HPDE6-E6E7 (cell line): ENCODE measurements around the gene NSD1.

ENCODE experiments used
- DNase-seq: peaks from one replicate; pipeline ENCODE4 v3.0.0; 2011; ENCODE audit warnings: missing footprints; ENCODE audit errors: extremely low spot score

Gene NSD1

DNA sequence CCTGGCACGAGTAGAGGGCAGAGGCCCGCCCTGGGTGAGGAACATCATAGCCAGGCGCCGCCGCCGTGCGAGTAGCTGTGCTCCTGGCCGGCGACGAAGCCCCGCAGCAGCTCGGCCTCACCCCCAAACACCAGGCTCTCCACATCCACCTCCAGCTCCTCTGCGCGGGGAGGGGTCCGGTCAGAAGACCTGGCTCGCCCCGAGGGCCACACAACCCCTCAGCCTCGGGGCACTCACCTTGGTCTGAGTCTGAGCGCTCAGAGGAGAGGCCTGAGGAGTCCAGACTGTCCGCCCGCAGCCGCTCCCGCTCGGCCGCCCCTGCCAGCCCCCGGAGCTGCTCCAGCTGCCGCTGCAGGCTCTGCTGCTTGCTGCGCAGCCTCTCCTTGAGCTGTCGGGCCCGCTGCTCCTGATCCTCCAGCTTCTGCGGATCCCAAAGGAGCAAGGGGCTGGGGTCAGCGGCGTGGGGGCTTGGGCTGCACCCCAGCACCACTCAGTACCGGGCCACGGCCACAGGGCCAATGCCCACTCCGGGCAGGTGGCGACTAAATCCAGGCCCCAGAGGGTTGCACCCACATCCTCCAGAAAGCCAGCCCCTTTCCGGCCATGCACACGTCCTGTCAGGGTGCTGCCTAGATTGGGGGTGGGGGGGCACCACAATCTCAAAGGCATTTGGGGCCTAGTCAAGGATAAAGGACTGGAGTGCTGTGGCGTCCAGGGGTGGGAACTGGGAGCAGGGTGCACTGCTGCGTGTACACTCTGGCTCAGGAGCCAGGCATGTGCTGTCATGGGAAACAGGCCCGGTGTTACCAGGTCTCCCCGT, 174.2 kb downstream of the NSD1 start:
- DNase-seq = no peak

DNA sequence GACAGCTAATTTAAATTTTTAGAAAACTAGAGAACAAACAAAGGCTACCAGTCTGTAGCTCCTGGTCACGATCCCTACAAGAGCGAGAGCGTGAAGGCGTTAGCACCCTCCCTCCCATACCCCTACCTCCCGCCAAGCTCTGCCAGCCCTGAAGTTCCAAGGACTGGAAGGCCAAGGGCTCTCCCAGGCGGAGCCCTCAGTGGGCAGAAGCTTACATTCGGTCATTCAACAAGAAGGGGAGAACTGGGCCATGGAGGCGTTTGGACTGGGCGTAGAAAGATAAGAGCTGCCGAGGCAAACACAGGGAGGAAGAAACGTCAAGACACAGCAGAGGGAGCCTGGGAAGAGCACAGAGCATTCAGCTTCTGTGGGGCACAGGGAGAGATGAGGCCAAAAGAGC, 175.2 kb downstream of the NSD1 start:
- DNase-seq = no peak

DNA sequence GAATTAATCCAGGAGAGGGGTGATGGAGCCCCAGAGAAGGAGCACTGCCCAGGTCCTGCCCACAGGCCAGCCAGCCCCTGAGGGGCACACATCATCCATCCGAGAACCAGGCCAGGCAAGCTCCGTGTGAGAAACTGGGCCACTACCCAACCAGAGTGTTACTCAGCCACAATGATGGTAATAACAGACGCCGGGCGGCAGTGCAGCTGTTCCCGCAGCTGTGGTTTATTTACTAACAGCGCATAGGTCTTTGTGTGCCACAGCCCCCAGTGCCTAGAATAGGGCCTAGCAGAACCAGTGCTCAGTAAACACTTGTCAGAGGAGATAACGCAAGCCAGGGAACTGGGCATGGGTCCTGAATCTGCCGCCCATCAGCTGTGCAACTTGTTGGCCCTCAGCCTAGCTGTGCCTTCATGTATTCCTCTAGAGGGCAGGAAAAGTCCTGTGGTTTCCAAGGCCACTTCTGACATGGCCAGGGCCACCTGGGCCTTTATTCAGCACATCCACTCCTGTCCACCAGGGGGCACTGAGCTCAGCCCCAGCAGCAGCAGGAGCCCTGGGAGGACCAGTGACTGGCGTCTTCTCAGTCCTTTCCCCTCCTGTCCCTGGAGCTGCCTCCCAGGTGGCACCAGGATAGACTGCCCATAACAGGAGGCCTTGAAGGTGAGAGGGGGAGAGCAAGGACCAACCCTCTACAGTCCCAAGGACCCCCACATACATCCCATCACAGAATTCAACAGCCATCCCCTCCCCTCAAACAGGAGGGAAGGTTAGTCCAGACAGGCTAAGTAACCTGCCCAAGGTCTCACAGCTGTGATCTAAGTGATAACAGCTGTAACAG, 176.0 kb downstream of the NSD1 start:
- DNase-seq = peak; percentile 59

DNA sequence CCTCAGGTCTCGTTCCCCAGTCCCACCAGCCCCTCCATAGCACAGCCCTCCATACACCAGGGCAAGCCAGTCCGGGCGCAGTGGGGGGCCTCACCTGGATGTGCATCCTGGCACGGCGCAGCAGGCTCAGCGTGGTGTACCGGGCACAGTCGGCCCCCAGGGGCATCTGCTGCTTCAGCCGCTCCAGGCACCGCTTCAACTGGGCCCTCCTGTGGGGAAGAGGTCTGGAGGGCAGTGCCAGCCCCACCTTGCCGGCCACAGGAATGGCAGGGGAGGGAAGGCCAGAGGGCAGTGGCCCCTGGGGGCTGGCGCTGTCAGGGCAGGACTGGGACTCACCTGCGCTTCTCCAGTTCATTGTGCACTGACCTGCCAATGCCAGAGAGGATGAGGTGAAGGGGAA, 176.8 kb downstream of the NSD1 start:
- no peak for DNase-seq

DNA sequence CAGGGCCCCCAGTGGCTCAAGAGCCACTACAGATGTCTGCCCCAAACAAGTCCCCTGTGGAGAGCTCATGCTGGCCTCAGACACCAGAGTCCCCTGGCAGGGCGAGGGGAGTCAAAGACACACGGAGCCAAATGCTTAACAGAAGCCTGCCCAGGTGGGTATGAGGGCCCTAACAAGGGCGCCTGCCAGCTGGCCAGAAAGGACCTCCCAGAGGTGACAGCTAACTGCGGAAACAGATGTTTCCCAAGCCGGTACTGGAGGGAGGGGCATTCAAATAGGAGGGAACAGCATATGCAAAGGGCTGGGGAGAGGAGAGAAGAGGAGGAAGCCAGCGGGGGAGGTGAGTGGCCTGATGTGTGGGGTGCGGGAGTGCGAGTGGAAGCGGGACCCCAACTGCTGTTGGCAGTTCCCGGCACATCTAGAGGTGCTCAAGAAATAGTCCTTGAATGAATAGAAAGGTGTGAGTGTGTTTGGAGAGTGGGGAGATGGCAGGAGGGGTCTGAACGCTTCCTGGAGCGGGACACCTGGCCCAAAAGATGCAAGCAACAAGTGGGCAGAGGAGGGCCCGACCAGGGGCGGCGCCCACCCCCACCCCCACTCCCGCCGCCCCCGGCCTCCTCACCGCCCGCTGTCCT, 177.3 kb downstream of the NSD1 start:
- DNase-seq = no peak

DNA sequence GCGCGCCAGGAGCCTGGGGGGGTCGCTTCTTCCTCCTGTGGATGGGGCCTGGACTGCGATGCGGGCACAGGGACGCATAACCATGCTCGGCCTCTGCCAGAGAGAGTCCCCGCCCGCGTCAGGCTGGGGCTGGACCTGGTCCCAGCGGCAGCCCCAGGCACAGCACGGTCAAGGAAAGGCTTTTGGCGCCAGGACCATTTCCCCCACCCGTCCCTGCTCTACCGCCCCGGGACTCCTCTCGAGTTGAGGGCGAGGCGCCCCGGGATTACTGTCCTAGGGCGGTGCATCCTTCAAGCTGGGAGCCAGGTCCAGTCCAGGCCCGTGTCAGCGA, 177.8 kb downstream of the NSD1 start:
- DNase-seq = no peak

DNA sequence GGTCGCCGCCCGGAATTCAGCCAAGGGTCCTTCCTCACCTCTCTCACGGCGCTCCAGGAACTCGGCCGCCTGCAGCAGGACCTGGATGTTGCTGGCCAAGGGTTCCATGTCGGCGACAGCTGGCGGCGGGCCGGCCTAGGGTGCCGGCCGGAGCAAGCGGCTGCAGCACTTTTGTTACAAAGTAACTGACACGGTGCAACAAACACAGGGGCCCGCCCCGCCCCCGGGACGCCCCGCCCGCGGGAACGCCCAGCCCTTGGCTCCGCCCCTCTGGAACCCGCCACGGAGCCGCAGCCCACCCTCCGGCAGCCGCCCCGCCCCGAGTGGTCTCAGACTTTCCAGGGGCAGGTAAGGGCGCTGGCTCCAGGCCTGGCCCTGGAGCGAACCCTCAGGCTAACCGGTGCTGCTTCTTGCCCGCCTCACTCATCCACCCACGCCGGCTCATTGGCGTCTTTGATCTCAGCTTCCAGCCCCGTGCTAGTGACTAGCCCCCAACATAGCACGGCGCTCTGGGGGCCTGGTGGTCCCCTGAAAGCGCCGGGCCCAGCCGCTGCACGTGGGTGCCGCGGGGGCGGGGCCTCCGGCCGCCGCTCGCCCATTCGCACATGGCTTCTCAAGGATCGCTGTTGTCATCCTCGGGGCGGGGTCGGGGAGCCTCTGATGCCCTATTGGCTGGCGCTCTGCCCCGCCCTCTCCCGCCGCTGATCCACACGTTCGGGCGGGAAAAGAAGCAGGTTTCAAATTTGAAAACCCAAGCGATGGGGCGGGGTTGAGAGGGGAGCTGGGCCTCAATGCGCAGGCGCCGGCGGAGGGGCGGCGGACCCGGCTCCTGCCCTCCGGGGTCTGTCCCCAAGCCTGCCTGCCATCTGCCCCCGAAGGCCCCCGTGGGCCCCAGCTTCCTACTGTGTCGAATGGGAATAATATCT, 178.4 kb downstream of the NSD1 start, which contains the start of gene MXD3:
Gene MXD3 (minus strand): TSS at position 176 of the 926 bp plus-strand sequence. CDS start 68 bp downstream, at position 108.
- DNase-seq = peak; percentile 95

DNA sequence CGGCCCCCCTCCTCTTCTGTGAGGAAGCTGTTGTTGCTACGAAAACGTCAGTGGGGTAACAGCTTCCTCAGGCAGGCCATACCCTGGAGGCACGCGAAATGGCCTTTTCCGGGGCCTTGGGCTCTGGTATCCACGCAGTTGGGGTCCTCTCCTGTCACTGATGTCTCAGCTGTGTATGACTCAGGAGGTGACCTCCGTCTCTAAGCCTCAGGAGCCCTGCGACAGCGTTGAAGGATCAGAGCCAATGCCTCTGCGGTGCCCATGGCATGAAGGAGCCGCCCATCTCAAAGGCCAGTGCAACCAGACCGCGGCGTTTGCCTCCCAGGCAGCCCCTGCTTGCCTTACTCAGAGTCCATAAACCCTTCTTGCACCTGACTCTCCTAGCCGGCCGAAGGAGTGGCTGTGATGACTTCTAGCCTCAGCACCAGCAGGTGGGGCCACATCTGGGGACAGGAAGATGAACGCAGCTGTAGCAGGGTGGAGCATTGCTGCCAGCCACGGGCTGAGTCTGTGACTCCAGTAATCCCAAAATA, 179.1 kb downstream of the NSD1 start:
- DNase-seq = no peak

DNA sequence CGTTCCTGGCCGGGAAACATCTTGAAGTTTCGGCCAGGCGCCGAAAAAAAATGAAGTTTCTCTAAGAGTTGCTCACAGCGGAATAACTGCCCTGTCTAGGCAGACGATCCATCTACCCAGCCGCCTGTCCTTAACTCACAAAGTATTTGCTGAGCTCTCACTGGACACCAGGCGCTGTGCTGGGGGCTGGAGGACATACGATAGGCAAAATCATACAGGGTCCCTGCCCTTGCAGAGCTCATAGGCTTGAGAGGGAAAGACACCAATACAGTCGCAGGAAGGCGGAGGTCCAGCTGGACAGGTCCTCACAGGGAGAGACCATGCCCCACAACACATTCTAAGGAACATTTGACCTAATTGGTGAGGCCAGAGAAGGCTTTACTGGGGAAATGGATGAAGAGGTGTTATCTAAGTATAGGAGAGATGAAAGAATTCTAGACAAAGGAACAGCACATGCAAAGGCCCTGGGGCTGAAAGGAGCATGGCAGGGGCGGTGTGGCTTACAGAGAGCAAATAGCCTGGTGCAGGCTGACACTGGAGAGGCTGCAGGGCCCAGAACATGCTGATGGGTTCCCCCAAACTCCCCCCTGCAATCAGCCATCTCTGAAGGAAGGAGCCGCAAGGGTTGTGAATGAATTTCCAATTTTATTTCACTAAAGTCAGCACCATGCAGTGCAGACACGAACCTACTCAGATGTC, 180.1 kb downstream of the NSD1 start:
- no peak for DNase-seq

DNA sequence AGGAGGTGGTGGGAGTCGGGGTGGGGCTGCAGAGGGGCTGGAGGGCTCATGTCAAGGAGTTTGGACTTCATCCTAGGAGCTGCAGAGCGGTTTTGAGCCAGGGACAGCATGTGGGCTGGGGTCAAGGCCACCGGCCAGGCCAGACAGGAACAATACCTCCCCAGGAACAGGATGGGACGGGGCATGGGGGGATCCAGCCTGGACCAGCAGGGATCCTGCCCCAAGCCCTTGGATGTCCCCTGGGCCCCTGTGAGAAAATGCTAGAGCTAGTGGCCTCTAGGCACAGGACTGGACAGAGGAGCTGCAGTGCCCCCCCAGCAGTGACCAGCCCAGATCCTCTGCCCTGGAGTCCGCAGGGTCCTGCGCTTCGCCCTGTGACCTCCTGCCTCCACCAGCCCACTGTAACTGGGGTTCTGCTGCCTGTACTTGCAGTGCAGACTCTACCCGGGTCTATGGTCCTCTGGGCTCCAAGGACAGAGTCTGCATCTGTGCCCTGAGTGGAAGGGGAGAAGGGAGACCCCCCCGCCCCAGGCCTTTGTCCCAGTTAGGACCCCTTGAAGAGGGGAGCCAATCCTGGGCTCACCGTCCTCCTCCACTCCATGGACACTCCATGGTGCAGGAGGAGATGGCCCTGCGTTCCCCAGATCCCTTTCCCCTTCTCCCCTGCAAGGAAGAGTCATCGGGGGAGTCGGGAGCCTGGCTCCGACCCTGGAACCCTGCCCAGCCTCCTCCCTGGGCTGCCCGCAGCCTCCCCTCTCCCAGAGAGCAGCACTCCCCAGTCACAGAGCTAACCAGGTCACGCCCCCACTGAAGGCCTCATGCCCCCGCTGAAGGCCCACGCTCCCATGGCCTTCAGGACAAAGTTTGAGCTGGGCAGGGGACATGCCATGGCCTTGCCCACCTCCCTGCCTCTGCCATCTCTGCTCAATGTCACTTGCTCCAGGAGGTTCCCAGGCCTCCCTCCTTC, 181.1 kb downstream of the NSD1 start:
- DNase-seq = no peak

DNA sequence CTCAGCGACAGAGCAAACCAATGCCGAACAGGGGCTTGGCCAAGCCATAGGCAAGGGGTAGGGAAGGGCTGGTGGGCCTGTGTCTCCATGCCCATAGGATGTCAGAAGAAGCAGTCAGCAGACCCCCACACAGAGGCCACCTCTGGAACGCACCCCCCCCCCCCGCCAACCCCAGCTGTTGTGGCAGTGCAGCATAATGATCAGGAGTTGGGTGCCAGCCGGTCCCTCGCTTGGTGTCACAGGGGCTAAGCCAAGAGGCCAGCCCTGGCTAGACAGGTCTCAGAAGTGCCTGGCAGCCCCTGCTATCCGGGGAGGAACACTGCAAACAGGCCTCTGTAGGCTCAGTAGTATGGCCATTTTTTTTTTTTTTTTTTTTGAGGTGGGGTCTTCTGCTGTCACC, 181.8 kb downstream of the NSD1 start:
- no peak for DNase-seq

DNA sequence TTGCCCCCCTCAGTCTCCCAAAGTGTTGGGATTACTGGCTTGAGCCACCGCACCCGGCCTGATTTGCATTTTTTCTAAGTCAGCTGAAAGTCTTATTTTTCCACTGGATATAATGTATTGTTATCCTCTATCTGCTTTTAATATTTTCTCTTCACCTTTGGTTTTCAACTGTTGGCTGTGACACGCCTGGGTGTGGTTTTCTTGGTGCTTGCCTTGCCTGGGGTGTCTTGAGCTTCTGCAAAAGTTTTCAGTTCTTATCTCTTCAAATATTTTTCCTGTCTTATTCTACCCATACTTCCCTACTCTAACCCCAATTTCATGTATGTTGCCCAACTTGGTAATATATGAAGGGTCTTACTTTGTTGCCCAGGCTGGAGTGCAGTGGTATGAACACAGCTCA, 182.4 kb downstream of the NSD1 start:
- DNase-seq = no peak

DNA sequence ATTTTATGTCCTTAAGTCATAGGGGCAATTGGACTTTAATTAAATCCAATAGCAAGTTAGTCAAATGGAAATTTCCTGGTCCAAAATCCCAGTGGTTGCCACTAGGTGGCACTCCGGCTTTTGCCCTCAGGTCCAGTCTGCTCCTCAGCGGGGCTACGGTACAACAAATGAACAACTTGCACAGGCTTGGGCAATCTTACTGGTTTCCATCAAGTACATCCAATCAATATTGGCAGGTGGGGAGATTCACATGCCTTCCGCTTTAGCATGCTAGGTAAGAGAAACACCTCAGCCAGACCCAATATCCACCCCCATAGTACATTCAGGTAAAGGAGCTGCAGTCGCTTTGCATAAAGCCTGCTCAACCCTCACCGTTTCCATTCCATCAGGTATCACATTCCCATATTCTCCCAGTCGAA, 184.4 kb downstream of the NSD1 start:
- DNase-seq = peak; percentile 60

DNA sequence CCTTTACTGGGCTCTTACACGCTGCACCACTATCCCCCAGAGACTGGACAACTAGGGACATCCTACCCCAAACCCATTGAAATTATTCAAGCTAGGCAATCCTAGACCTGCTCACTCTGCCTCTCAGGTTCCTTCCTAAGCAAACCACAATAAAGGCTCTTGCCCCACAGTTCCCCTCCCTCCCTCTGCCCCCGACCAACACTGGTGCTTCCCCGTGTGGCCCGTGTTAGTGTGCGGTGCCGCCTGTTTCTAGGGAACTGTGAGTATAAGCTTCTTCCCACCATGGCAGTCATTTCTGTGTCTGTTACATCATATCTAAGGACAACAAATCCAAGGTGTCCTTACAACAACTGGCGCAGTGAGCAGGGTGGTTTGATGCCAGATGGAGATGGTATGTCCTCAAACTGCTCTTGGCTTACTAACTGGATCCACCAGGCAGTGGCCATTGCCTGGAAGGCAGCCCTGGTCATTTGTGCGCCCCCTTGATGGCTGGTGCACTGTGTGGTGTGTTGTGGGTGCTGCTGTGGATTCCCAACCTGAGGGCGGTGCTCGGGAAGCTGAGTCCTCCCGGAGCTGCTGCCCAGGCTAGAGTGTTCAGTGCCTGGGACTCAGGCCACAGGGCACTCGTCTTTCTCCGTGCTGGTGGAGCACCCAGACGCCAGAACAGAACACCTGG, 186.5 kb downstream of the NSD1 start:
- DNase-seq = no peak

DNA sequence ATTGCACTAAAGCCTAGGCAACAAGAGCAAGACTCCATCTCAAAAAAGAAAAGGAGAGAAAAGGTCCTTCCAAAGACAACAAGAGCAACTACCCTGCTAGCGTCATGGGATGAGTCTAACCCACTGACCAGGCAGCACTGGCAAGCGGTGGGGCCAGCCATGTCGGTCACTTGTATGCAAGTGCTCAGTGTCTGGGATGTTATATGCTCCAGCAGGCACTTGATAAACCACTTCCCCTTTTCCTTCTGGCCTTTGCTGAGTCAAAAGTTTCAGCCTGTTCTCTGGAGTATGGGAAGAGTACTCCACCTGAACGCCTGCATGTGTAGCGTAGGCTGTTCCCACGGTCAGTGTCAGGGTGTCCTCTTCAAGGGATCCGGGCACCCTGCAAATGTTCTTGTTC, 187.3 kb downstream of the NSD1 start:
- DNase-seq = no peak

DNA sequence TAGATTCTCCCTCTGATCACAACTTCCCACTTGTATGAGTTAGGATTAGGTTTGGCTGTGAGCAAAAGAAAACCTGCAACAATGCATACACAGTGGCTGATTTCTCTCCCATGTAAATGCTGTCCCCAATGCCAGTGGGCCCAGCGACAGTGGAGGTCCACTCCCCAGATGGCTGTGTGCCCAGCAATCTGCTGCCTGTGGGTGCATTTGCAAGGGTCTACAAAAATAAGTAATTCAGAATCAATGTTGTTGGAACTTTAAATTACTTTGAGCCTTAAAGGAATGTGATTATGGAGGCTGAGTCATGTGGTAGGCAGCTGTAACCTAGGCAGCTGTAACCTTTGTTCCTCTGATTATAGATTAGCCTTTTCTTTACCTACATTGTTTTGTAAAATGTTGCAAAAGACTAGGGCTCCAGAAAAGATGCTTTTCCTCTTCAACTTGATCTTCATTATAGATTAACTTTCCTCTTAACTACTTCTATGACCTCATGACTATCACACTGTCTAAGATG, 192.4 kb downstream of the NSD1 start:
- no peak for DNase-seq

DNA sequence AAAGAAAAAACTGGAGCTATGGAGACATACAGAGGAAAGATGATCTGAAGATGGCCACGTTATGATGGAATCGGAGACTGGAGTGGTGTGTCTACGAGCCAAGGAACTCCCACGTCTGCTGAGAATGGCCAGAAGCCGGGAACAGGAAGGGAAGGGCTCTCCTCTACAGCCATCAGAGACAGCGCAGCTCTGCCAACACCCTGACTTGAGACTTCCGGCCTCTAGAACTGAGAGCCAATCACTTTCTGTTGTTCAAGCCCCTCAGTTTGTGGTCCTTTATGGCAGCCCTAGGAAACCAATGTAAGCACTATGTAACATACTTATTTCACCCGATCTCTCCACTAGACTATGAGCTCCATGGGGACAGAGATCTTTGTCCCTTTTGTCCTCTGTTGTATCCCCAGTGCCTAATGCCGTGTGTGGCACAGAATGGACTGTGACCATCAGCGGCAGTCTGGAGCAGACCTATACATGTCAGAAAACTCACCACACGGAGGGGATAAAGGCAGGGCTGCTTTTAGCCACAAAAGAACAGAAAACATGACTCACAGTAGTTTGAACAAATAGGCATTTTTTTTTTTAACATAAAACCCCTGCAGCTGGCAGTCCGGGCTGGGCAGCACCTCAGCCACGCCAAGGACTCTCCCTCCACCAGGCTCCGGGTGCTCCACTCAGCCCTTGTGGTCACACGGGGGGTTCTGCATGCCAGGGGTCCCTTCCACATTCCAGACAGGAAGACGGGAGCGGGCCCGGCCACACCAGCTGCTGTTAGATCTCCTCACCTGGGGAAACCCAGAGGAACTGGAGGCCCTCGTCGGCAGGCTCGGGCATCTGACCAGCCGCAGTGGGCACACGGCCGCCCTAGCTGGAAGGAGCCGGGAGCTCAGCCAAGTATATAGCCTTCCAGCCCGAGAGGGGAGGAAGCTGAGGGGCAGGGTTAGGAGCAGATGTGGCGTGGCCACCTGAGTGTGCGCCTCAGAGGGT, 194.3 kb downstream of the NSD1 start:
- no peak for DNase-seq
